Memory B cell (primary cell): ENCODE results near the gene ADGRL1.
A peak's percentile ranks its signal among the peaks of the same experiment; 100 is the strongest.
"Not testable (repeated sequence)": the region's sequence is repeated elsewhere in the genome, so short reads cannot be mapped to it uniquely, and the experiment has no call there.

Experiments used
- ATAC-seq: fragments of 150-1000 bp; cut with Tn5 transposase; 2 replicates; pipeline ENCODE4 v1.10.0; 2021; ENCODE audit warnings: low read depth, mild to moderate bottlenecking, moderate library complexity
- DNase-seq, 2 donors: peaks; one replicate each; pipeline ENCODE4 v3.0.0; 2022; ENCODE audit warnings: low spot score in 2 of 2
- H3K27ac Mint-ChIP-seq: one replicate; pipeline ENCODE4 v1.8.0; 2022; ENCODE audit warnings: mild to moderate bottlenecking, moderate library complexity, mixed read lengths
- H3K27me3 Mint-ChIP-seq: one replicate; pipeline ENCODE4 v1.8.0; 2022; ENCODE audit warnings: mixed read lengths
- H3K36me3 Mint-ChIP-seq: one replicate; pipeline ENCODE4 v1.8.0; 2022; ENCODE audit warnings: mild to moderate bottlenecking, mixed read lengths
- H3K4me1 Mint-ChIP-seq: one replicate; pipeline ENCODE4 v1.8.0; 2022; ENCODE audit warnings: mixed read lengths
- H3K4me3 Mint-ChIP-seq: one replicate; pipeline ENCODE4 v1.8.0; 2022; ENCODE audit warnings: mild to moderate bottlenecking, moderate library complexity, mixed read lengths
- H3K9me3 Mint-ChIP-seq: one replicate; pipeline ENCODE4 v1.8.0; 2022; ENCODE audit warnings: mixed read lengths

ADGRL1 gene

DNA sequence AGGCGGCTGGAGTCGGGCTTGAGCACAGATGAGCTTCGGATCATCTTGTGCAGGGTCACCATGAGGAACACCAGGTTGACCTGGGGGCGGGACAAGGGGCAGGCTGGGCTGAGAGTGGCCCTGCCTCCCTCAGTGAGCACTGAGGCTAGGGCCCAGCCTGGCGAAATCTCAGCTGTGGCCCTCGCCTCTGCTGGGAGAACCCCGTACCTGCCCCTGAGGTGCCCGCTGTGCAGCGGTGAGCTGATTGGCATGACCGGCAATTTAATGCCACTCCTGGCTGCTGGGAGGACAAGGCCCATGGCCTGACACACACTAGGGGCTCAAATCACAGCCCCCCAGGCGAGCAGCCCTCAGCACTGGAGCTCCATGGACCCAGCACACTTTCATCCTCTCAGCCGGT, 49.8 kb downstream of the ADGRL1 start:
- Mint-ChIP-seq H3K9me3 (no peaks in the 10 kb centered on the region), H3K4me1 (no peaks in the 10 kb centered on the region), H3K27me3 (peaks cover 4% of the 10 kb centered on the region), H3K27ac (no peak overlapping the region), H3K36me3 (peaks cover 5% of the 10 kb centered on the region), H3K4me3 (no peak overlapping the region)
- ATAC-seq (no peak), DNase-seq (no peak)

GRCh38 chr19:14155371-14155770, 50.6 kb downstream of the ADGRL1 start:
- no peak for ATAC-seq
- H3K36me3 Mint-ChIP-seq, result peaks cover 5% of the 10 kb centered on the region

GRCh38 chr19:14152713-14153112, 53.3 kb downstream of the ADGRL1 start:
- Mint-ChIP-seq H3K27ac (no peak overlapping the region), H3K4me1 (peaks cover 12% of the 10 kb centered on the region), H3K9me3 (no peaks in the 10 kb centered on the region), H3K36me3 (peaks cover 5% of the 10 kb centered on the region), H3K4me3 (no peak overlapping the region), H3K27me3 (no peaks in the 10 kb centered on the region)
- ATAC-seq (no peak), DNase-seq (no peak)

More at GRCh38 chr19:14155371-14155770, 50.6 kb downstream of the ADGRL1 start:
- Mint-ChIP-seq H3K4me1 (no peaks in the 10 kb centered on the region), H3K4me3 (no peak overlapping the region), H3K27ac (no peak overlapping the region), H3K27me3 (peaks cover 2% of the 10 kb centered on the region), H3K9me3 (no peaks in the 10 kb centered on the region)
- no peak for DNase-seq

GRCh38 chr19:14150770-14151661, 55.0 kb downstream of the ADGRL1 start:
- Mint-ChIP-seq H3K9me3 (no peaks in the 10 kb centered on the region), H3K36me3 (peaks cover 5% of the 10 kb centered on the region), H3K4me3 (no peak overlapping the region), H3K4me1 (peaks cover 13% of the 10 kb centered on the region), H3K27me3 (no peaks in the 10 kb centered on the region), H3K27ac (no peak overlapping the region)
- no peak for DNase-seq
- ATAC-seq, result no peak

DNA sequence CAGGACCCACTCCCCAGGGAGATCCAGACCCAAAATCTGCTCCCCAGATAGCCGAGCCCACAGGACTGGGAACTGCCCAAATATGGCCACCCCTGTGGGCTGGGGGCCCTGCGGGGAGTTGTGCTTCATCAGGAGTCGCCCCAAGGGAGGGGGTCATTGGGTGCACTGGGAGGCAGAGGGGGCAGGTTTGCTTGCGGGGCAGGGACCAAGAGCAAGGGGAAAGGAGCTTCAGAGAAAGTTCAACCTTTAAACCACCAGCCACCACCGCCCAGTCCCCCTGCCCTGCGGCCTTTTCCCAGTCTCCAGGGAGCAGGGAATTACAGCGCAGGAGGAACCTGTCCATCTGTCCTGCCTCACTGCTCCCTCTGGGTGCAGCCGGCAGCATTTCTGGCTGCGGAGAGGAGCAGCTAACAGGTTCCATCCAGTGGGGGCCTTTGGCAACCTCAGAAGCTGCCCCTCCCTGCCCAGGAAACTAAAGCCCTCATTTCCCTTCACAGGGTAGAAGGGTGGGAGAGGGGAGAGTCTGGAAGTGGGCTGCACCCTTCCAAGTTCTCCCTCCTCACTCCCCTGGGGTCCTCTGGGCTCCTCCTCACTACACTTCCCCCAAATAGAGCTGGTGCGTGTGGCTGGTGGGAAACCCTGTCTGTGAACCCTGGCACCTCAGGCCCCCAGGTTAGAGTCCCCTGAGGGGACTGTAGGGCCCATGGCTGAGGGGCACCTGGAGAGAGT, 55.8 kb downstream of the ADGRL1 start:
- no peak overlapping the region for H3K27ac Mint-ChIP-seq
- DNase-seq (no peak), ATAC-seq (no peak)
- no peak overlapping the region for H3K4me3 Mint-ChIP-seq
- H3K36me3 Mint-ChIP-seq, result peaks cover 3% of the 10 kb centered on the region
- no peaks in the 10 kb centered on the region for H3K9me3 Mint-ChIP-seq
- peaks cover 16% of the 10 kb centered on the region for H3K4me1 Mint-ChIP-seq
- no peaks in the 10 kb centered on the region for H3K27me3 Mint-ChIP-seq

DNA sequence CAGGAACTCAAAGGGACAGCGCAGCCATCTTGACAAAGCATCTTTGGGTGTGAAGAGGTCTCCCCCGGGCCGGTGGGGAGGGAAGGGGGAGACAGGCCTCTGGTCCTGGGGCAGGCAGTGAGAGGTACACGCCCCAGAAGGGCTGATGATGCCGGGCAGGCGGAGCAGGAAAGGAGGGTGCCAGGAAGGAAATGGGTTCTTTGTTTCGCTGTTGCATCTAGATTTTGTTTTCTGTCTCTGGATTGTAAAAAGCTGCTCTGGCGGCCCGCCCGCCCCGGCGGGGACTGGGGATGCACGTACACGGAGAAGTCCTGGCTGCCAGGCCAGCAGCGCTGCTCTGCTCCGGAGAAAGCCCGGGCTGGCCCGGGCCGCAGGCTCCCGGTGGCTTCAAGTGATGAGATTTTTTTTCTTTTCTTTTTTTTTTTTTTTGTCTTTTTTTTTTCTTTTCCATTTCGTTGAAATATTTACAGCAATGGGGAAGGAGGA, 56.4 kb downstream of the ADGRL1 start:
- H3K27ac Mint-ChIP-seq, result peak overlapping the region; percentile 54
- H3K27me3 Mint-ChIP-seq, result no peaks in the 10 kb centered on the region
- peaks cover 16% of the 10 kb centered on the region for H3K4me1 Mint-ChIP-seq
- H3K9me3 Mint-ChIP-seq, result no peaks in the 10 kb centered on the region
- peak overlapping the region; percentile 74 for H3K4me3 Mint-ChIP-seq
- ATAC-seq (peak; percentile 56), DNase-seq (no peak)
- peaks cover 3% of the 10 kb centered on the region for H3K36me3 Mint-ChIP-seq

- no peaks in the 10 kb centered on the region for H3K27me3 Mint-ChIP-seq
- DNase-seq (no peak), ATAC-seq (no peak)
- peak overlapping the region; percentile 54 for H3K27ac Mint-ChIP-seq
- no peaks in the 10 kb centered on the region for H3K9me3 Mint-ChIP-seq
- peak overlapping the region; percentile 74 for H3K4me3 Mint-ChIP-seq
- H3K36me3 Mint-ChIP-seq, result peaks cover 3% of the 10 kb centered on the region
- H3K4me1 Mint-ChIP-seq, result peaks cover 16% of the 10 kb centered on the region
Measured at GRCh38 chr19:14148751-14149410, 57.1 kb downstream of the ADGRL1 start.

DNA sequence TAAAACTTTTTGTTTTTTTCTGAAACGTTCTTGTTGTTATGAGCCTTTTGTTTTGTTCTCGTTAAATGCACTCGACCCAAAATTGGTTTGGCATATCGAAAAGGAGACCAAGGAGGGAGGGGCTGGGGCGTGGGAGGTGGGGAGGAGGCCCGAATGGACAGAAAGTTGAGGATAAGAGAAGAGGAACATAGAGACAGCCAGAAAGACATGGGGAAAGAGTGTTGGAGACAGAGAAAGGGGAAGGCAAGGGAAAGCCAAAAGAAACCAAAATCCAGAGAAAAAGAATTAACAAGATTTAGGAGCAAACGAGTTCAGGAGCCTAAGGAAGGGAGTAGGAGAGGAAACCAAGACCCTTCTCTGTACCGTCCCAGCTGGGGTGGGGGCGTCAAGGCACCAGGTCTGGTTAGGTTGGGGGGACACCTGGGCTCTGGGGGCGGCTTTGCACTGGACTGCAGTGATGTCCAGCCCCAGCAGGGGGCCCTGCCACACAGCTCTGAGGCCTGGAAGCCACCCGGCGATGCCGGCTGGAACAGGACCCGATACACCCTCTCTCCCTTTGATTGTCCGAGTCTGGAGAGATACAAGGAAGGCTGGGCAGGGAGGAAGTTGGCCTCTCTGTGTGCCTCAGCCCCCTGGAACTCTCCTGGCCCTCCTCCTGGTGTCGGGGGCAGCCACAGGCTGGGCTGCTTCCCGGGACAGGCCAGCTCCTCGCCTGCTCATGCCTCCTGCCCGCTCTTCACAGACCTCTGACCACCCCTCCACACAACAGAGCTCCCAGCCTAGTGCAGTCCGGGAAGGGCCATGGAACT, 58.0 kb downstream of the ADGRL1 start:
- H3K4me3 Mint-ChIP-seq, result no peak overlapping the region
- no peak for DNase-seq
- H3K4me1 Mint-ChIP-seq, result peaks cover 16% of the 10 kb centered on the region

DNA sequence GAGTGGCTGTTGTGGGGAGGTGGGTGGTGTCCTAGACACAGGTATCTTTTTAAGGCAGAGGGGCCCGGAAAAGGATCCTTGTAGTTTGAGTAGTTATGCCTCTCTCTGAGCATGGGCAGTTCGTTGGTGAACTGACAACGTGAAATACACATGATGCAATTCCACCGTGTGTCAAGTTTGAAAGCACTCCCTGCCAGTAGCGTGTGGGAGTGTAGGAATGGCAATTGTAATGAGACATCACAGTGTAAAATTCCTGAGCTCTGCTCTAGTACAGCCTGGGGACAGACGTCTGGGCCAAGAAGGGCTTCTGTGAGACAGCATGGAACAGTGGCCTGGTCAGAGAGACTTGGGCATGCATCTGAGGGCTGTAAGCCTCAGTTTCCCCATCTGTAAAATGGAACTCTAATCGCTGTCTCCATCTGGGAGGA, 59.2 kb downstream of the ADGRL1 start:
- no peak for DNase-seq
- Mint-ChIP-seq H3K4me3 (no peak overlapping the region), H3K9me3 (no peaks in the 10 kb centered on the region), H3K27me3 (no peaks in the 10 kb centered on the region), H3K27ac (no peak overlapping the region), H3K4me1 (peaks cover 19% of the 10 kb centered on the region), H3K36me3 (no peaks in the 10 kb centered on the region)
- ATAC-seq, result no peak

More for the DNA sequence above, 58.0 kb downstream of the ADGRL1 start:
- ATAC-seq, result peak; percentile 65
- H3K36me3 Mint-ChIP-seq, result peaks cover 1% of the 10 kb centered on the region
- no peaks in the 10 kb centered on the region for H3K27me3 Mint-ChIP-seq
- no peak overlapping the region for H3K27ac Mint-ChIP-seq
- no peaks in the 10 kb centered on the region for H3K9me3 Mint-ChIP-seq

GRCh38 chr19:14146169-14146568, 59.8 kb downstream of the ADGRL1 start:
- ATAC-seq, H3K27me3 Mint-ChIP-seq, H3K9me3 Mint-ChIP-seq, H3K27ac Mint-ChIP-seq, H3K36me3 Mint-ChIP-seq, DNase-seq, H3K4me3 Mint-ChIP-seq: not testable (repeated sequence)
- peaks cover 19% of the 10 kb centered on the region for H3K4me1 Mint-ChIP-seq

DNA sequence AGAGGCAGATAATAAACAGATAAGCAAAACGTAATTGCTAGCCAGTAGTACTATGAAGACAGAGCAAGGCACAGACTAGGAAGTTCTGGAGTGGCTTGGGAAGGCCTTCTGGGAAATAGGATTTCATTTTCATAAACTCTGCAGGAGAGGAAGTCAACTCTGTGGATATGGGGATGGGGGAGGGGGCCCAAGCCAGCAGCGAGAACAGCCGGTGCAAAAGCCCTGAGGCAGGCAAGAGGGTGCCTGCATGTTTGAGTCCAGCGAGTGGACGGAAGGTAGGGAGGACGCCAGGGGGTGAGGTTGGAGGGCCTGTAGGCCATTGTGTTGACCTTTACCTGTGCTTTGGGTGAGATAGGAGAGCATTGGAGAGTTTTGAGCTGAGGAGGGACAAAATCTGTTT, 60.6 kb downstream of the ADGRL1 start:
- Mint-ChIP-seq H3K9me3 (no peaks in the 10 kb centered on the region), H3K4me1 (peaks cover 19% of the 10 kb centered on the region), H3K36me3 (peaks cover 1% of the 10 kb centered on the region), H3K27me3 (no peaks in the 10 kb centered on the region), H3K27ac (no peak overlapping the region), H3K4me3 (no peak overlapping the region)
- DNase-seq, result no peak
- no peak for ATAC-seq

GRCh38 chr19:14142262-14143190, 63.4 kb downstream of the ADGRL1 start:
- Mint-ChIP-seq H3K27ac (no peak overlapping the region), H3K27me3 (no peaks in the 10 kb centered on the region)
- ATAC-seq, result no peak

More at GRCh38 chr19:14142262-14143190, 63.4 kb downstream of the ADGRL1 start:
- Mint-ChIP-seq H3K4me1 (peaks cover 12% of the 10 kb centered on the region), H3K4me3 (no peak overlapping the region), H3K36me3 (peaks cover 8% of the 10 kb centered on the region), H3K9me3 (no peaks in the 10 kb centered on the region)
- DNase-seq, result no peak
